ENCODE measurements around the gene ADAMTS8. TPM values are rescaled to one million over a fixed set of nuclear protein-coding genes. Genes with fewer than 3 reads are reported as not detected.

The ADAMTS8 gene
- total RNA-seq, 4 donors from 2014 or later: 0.38 to 0.56 TPM; not detected in 2

DNA sequence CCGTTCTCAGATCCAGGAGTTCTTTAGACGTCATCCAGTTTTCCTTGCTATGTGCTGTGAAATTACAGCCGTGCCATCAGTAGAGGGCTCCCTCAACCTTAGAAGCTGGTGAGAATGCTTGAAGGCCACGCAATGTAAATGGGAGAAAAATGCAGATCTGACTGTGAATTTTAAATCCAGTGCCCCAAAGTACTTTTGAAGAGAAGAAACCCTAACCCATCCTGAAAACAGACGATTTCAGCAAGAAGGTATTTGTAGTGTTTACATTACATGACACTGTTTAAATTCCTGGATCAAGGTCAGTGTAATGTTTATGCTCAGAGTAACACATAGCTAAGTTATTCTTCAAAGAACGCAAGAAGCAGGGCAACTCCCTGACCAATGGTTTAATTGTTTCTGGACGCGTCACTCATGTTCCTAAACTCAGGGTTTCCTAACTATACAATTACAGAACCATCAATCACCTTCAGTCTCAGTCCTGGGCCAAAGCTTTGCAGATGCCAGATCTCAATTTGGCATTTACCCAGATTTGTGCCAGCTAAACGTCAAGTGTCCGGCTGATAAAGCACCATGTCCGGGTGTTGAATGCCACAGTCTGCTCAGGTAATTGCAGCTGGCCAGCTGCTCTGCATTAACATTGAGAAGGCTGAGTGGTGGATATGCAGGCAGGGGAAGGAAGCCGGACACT is 38.2 kb downstream of the ADAMTS8 start:
- TF ChIP-seq, protein P1, sequence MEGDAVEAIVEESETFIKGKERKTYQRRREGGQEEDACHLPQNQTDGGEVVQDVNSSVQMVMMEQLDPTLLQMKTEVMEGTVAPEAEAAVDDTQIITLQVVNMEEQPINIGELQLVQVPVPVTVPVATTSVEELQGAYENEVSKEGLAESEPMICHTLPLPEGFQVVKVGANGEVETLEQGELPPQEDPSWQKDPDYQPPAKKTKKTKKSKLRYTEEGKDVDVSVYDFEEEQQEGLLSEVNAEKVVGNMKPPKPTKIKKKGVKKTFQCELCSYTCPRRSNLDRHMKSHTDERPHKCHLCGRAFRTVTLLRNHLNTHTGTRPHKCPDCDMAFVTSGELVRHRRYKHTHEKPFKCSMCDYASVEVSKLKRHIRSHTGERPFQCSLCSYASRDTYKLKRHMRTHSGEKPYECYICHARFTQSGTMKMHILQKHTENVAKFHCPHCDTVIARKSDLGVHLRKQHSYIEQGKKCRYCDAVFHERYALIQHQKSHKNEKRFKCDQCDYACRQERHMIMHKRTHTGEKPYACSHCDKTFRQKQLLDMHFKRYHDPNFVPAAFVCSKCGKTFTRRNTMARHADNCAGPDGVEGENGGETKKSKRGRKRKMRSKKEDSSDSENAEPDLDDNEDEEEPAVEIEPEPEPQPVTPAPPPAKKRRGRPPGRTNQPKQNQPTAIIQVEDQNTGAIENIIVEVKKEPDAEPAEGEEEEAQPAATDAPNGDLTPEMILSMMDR (IDR thresholded peaks at IDR 0.05): no peak
- TF ChIP-seq POLR2A (IDR thresholded peaks at IDR 0.05): no peak
- Histone ChIP-seq H3K27ac (no peak overlapping the region), H3K27me3 (no peaks in the 10 kb centered on the region), H3K9me3 (no peaks in the 10 kb centered on the region), H3K36me3 (no peaks in the 10 kb centered on the region), H3K4me3 (replicated peaks in 1 of 3) (no peak overlapping the region), H3K4me1 (no peaks in the 10 kb centered on the region)
- intact Hi-C loops (cut with DNase I): no loop called here
- peak in 1 of 2 donors; percentile 9 for DNase-seq
- 47 to 48% methylated on average over 12 of the region's 12 CpGs for WGBS, 2 donors

DNA sequence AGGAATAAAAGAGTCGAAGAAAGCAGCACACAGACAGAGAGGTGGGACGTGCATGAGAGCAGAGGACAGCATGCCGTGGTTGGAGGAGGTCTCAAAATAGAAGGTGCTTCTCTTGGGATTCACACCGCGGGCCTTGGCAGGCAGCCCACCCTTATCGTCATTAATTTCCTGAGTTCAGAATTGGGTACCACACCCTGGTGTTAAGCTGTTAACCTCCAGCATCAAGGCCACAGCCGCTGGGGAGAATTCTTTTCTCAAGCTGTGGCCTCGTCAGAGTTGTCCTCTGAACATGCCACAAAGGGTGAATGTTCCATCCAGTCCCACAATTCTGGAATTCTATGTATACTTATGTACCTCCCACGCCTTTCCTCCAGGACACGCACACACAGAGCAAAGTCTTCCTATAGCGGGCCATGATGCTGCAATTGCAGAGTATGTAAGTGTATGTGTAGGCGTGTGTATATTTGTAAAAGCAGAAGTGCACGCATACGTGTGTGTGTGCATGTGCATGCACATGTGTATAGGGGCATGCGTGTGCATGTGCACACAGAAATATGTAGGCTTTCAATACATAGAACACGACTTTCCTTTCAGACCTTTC is 39.0 kb downstream of the ADAMTS8 start:
- Histone ChIP-seq H3K4me3 (replicated peaks in 1 of 3) (no peak overlapping the region), H3K36me3 (no peaks in the 10 kb centered on the region), H3K4me1 (no peaks in the 10 kb centered on the region), H3K27me3 (no peaks in the 10 kb centered on the region), H3K27ac (no peak overlapping the region), H3K9me3 (no peaks in the 10 kb centered on the region)
- intact Hi-C loops (cut with DNase I): no loop called here
- 75 to 80% methylated on average over 16 of the region's 16 CpGs for WGBS, 2 donors
- TF ChIP-seq, protein P1 (IDR thresholded peaks at IDR 0.05): no peak
- TF ChIP-seq POLR2A (IDR thresholded peaks at IDR 0.05): no peak
- DNase-seq: no peak

DNA sequence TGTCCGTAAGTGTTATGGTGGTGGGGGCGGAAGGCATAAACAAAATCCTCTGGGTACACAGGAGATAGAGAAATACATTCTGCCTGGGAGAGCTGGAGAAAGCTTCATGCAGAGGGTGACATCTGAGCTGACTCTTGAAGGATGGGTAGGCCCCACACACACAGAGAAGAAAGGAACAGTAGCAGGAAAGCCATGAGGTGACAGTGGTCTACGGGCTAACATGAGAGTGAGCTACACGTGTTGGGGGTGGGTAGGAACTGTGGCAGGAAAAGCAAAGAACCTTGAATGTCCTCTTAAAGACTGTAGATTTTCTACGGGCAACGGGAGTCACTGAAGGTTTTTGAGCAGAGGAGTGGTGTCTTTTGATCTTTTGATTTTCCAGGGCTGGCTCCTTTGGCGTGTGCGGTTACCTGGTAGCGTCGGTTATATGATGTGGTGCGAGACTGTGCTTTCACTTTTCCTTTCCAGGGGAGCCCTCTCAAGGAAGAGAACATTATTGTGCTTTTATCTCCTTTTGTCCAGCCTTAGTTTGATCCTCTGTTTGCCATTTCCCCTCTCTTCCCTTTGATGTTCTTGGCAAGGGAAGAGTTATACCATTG is 39.7 kb downstream of the ADAMTS8 start:
- 74 to 77% methylated on average over 11 of the region's 11 CpGs for WGBS, 2 donors
- Histone ChIP-seq H3K27me3 (no peaks in the 10 kb centered on the region), H3K4me3 (replicated peaks in 1 of 3) (no peak overlapping the region), H3K27ac (no peak overlapping the region), H3K9me3 (no peaks in the 10 kb centered on the region), H3K36me3 (no peaks in the 10 kb centered on the region), H3K4me1 (no peaks in the 10 kb centered on the region)
- intact Hi-C loops (cut with DNase I): no loop called here
- DNase-seq: no peak
- TF ChIP-seq POLR2A (IDR thresholded peaks at IDR 0.05): no peak
- TF ChIP-seq, protein P1 (IDR thresholded peaks at IDR 0.05): no peak

DNA sequence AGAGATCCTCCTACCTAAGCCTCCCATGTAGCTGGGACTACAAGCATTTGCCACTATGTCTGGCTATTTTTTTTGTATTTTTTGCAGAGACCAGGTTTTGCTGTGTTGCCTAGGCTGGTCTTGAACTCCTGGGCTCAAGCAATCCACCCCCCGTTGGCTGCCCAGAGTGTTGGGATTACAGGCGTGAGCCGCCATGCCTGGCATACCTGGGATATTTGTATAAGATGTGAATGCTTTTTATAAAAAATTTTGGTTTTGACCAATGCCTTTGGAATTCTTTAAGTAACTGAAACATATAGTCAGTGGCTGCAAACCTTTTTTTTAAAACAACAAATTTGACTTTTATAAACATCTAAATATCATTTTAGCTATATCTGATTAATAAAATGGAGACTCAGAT is 42.4 kb downstream of the ADAMTS8 start:
- TF ChIP-seq, protein P1 (IDR thresholded peaks at IDR 0.05): no peak
- no peak for TF ChIP-seq POLR2A (IDR thresholded peaks at IDR 0.05)
- Histone ChIP-seq H3K9me3 (no peaks in the 10 kb centered on the region), H3K27ac (no peak overlapping the region), H3K4me1 (no peaks in the 10 kb centered on the region), H3K27me3 (no peaks in the 10 kb centered on the region), H3K4me3 (replicated peaks in 1 of 3) (no peak overlapping the region), H3K36me3 (no peaks in the 10 kb centered on the region)
- intact Hi-C loops (cut with DNase I): no loop called here
- no peak for DNase-seq
- WGBS, 2 donors: 96% methylated on average over 3 of the region's 3 CpGs

All from thyroid gland (tissue), 4 donors.